ENCODE data around the gene SNTG2.

Gene SNTG2

DNA sequence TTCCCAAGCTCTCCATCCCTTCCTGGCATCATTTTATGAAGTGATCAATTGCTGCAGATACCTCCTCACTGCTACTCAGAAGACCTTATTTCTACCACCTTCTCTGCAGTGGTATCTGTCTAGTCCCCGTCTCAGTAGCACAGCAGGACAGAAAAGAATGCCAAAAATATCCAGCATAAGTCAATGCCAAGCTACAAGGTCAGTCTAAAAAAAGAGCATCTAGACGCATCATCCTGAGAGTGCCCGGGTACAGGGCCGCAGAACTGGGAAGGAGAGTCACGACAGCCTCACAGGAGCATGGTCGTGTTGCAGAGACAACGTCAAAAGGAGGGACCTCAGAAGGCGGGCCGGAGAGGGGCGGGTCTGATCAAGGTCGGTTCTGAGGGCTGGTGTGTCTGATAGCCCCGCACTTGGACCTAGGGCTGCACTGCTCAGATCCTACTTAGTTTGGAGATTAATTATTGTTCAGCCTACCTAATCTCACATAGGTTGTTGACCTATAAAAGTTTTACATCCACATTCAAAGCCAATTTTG, 24.3 kb upstream of the SNTG2 start:
- DNase-seq (ENCODE audit: low read depth in 1 of 2, low spot score in 1 of 2): no peak

- no peak for DNase-seq (ENCODE audit: low read depth in 1 of 2, low spot score in 1 of 2)
Measured at GRCh38 chr2:926896-927295, 23.8 kb upstream of the SNTG2 start.

DNA sequence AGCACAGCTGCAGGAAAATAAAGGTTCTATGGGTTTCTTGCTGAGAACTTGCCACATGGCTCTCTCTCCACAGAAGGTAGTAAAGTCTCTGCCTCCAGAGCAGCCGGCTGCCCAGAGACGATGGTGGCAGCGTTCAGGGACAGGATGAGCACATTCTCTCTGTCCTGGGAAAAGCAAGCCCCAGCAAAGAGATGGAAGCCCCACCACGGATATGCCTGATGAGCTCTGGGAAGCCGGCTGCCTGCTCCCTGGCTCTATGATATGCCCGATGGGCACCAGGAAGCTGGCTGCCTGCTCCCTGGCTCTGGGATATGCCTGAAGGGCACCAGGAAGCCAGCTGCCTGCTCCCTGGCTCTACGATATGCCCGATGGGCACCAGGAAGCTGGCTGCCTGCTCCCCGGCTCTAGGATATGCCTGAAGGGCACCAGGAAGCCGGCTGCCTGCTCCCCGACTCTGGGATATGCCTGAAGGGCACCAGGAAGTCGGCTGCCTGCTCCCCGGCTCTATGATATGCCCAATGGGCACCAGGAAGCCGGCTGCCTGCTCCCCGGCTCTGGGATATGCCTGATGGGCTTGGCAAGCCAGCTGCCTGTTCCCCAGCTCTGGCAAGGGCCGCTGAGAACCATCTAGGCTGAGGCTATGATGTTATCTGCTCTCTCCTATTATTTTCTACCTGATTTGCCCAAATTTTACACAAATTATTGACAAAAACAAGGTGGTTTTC, 21.5 kb upstream of the SNTG2 start:
- DNase-seq (ENCODE audit: low read depth in 1 of 2, low spot score in 1 of 2): no peak

DNA sequence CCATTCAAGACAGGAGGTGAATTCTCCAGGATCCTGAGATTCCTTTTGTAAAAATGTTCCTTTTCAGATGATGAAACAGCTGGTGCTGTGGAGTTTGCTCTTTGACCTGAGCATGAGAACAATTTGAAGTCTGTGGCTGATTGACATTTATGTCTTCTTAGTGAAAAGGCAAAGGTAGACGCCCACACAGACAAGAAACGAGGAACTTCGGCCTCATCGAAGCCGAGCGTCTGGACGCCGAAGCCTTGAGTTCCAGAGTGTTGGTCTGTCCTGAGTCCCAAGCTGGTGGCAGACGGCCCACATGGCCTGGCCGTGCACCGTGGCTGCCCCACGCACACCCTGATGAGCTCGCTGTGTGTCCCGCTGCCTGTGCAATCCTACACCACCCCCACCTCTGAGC, 20.7 kb upstream of the SNTG2 start:
- DNase-seq (ENCODE audit: low read depth in 1 of 2, low spot score in 1 of 2): no peak

GRCh38 chr2:930935-931334, 19.7 kb upstream of the SNTG2 start:
- DNase-seq (ENCODE audit: low read depth in 1 of 2, low spot score in 1 of 2): no peak

DNA sequence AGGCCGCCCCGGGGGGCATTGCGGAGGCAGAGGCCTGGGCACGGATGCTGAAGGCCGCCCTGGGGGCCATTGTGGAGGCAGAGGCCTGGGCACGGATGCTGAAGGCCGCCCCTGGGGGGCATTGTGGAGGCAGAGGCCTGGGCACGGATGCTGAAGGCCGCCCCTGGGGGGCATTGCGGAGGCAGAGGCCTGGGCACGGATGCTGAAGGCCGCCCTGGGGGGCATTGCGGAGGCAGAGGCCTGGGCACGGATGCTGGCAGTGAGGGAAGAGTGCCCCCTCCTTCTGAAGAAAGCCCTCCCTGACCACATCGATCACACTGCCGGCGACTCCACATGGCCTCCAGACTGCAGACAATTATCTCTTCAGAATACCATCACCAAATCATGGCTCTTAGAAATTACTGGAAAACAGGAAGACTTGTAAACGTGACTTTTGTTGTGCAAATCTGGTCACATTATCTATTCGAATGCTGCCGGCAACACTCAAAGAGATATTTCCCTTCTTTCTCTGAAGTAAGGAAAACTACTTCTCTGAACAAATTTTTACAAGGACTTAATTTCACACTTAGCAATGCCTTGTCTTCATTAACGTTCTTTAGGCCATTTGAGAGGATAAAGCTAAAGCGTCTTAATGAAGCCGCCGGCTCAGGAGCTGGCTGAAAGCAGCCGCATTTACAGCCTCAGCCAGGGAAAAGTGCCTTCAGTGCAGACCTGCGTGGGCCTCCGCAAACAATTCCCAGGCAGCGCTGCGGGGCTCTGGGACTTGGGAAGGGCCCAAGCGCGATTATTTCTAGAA, 18.1 kb upstream of the SNTG2 start:
- no peak for DNase-seq (ENCODE audit: low read depth in 1 of 2, low spot score in 1 of 2)

- DNase-seq (ENCODE audit: low read depth in 1 of 2, low spot score in 1 of 2): no peak
Measured at GRCh38 chr2:933734-934295, 16.8 kb upstream of the SNTG2 start.

DNA sequence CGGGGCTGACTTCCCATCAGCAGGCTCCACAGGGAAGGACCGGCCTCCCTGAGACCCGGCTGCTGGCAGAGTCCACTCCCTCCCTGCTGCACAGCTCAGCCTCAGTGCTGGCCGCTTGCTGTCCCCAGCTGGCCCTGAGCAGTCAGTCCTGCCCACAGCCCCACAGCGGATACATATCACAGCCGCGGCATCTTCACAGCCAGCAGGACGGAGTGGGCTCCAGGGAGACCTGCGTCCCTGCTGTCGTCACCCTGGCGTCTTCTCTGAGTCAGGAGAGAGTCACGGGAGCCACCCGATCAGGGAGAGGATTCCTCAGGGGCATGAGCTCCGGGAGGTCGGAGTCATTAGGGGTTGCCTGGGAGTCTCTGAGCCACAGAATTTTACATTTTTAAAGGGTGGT, 13.1 kb upstream of the SNTG2 start:
- DNase-seq (ENCODE audit: low read depth in 1 of 2, low spot score in 1 of 2): no peak

- DNase-seq (ENCODE audit: low read depth in 1 of 2, low spot score in 1 of 2): no peak
Measured at GRCh38 chr2:938181-939005, 12.3 kb upstream of the SNTG2 start.

DNA sequence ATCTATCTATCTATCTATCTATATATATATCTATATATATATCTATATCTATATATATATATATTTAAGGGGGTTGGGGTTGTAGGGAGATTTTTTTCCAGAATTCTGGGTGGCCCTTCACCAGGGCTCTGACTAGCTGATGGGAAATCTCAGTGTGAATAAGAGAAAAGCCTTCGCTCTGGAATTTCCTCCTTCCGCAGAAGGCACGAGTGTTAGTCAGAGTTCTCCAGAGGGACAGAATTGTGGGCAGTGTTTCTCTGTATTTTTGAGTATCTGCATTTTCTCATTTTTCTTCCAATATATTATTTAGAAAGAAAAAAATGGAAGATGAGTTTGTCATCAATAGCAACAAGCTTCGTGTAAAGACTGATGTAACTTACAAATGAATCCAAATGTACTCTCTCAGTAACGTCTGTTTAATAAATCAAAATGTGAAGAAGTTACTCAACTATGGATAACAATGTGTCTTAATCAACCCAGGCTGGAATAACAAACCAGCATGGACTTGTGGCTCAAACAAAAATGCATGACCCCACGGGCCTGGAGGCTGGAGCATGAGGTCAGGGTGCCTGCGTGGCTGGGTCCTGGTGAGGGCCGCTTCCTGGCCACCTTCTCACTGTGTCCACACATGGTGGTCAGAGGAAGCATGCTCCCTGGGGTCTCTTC, 10.6 kb upstream of the SNTG2 start:
- DNase-seq (ENCODE audit: low read depth in 1 of 2, low spot score in 1 of 2): no peak

DNA sequence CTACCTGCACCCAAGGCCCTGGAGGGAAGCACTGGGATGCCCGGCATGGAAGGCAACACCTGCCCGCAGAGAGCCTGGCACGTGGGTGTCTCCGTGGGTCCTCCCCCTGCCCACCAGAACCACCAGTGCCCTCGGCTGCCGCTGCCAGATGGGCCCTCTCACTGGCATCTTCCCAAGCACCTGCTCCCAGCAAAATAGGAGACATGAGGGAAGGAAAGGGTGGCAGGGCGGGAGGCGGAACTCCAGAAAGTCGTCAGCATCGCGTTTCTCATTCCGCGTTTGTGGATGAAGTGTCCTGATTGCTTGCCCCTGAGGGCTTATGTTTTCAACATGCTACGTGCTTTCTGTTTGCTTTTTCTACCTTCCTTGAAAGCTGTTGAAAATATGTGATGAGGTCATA, 8.8 kb upstream of the SNTG2 start:
- DNase-seq (ENCODE audit: low read depth in 1 of 2, low spot score in 1 of 2): no peak

GRCh38 chr2:942775-943460, 7.7 kb upstream of the SNTG2 start:
- no peak for DNase-seq (ENCODE audit: low read depth in 1 of 2, low spot score in 1 of 2)

GRCh38 chr2:943461-943797, 7.2 kb upstream of the SNTG2 start:
- DNase-seq (ENCODE audit: low read depth in 1 of 2, low spot score in 1 of 2): no peak

GRCh38 chr2:943821-944220, 6.8 kb upstream of the SNTG2 start:
- DNase-seq (ENCODE audit: low read depth in 1 of 2, low spot score in 1 of 2): no peak

GRCh38 chr2:944693-945092, 6.0 kb upstream of the SNTG2 start:
- DNase-seq (ENCODE audit: low read depth in 1 of 2, low spot score in 1 of 2): no peak

DNA sequence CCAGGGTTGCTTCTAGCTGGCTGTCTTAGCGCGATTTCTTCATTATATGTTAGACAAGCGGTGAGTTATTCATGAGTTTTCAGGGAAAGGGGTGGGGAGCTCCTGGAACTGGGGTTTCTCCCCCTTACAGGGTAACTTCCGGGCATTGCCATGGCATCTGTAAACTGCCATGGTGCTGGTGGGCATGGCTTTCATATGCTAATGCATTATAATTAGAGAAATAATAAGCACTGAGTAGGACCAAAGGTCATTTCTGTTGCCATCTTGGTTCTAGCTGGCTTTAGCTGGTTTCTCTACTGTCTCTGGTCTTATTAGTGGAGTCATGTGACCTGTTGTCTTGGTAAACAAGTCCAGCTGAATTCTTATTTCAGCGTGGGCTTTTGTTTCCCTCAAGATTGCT, 5.5 kb upstream of the SNTG2 start:
- DNase-seq (ENCODE audit: low read depth in 1 of 2, low spot score in 1 of 2): no peak

GRCh38 chr2:946073-946948, 4.3 kb upstream of the SNTG2 start:
- no peak for DNase-seq (ENCODE audit: low read depth in 1 of 2, low spot score in 1 of 2)

- no peak for DNase-seq (ENCODE audit: low read depth in 1 of 2, low spot score in 1 of 2)
Measured at GRCh38 chr2:949384-950079, 1.1 kb upstream of the SNTG2 start.
